ENCODE measurements around the gene VCL.
A peak's percentile ranks its signal among the peaks of the same experiment; 100 is the strongest.
"Not testable (repeated sequence)": the region's sequence is repeated elsewhere in the genome, so short reads cannot be mapped to it uniquely, and the experiment has no call there.

VCL gene

GRCh38 chr10:74109452-74109851 is 111.5 kb downstream of the VCL start:
- DNase-seq (ENCODE audit: low spot score), result no peak

GRCh38 chr10:74110120-74110519 is 112.2 kb downstream of the VCL start:
- DNase-seq (ENCODE audit: low spot score), result no peak

DNA sequence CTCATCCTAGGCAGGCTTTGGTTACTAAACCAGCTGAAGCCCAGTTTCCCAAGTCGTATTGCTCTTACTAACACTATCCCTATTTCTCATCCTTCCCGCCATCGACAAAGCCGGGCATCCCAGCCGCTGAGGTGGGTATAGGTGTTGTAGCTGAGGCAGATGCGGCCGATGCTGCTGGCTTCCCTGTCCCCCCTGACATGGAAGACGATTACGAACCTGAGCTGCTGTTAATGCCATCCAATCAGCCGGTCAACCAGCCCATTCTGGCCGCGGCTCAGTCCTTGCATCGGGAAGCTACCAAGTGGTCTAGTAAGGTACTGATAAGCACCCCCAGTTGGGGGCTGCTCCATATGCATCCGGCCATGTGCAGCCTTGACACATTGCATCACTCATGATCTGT is 113.9 kb downstream of the VCL start:
- DNase-seq (ENCODE audit: low spot score), result no peak

DNA sequence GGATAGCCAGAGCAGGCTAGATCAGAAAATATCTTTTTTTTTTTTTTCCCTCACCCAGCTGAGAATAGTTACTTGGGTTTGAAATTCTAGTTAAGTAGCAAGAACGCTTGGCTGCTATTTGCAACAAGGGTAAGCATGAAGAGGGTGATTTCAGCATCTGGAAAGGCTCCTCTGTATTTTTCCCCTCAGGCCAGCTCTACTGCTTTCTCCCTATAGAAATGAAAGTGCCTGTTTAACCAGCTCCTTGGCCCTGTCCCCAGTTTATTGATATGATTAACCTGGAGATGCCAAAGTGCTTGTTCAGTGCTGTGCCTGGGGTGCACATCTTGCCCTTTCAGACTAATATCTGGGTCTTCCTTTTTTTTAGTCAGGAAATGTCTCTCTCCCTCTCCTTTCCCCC is 115.6 kb downstream of the VCL start:
- DNase-seq (ENCODE audit: low spot score), result no peak

GRCh38 chr10:74114041-74114448 is 116.1 kb downstream of the VCL start:
- DNase-seq (ENCODE audit: low spot score), result no peak

DNA sequence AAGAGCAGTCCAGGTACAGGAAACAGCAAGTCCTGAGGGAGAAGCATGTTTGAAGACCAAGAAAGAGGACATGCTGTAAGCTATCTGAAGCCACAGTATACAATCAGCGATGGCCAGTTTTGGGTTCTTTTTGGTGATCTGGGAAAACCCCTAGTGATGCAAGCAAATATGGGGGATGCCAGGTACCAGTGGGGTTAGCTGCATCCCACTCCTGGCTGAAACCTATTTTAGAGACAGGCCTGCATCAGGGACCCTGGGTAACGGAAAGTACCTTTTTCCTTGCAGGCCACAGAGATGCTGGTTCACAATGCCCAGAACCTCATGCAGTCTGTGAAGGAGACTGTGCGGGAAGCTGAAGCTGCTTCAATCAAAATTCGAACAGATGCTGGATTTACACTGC is 119.8 kb downstream of the VCL start:
- DNase-seq (ENCODE audit: low spot score), result no peak

GRCh38 chr10:74118804-74119203 is 120.9 kb downstream of the VCL start:
- peak; percentile 25 for DNase-seq (ENCODE audit: low spot score)

- DNase-seq (ENCODE audit: low spot score), result no peak
These were observed 123.0 kb downstream of the VCL start for GRCh38 chr10:74120911-74121310.

GRCh38 chr10:74121368-74121767 is 123.5 kb downstream of the VCL start:
- DNase-seq (ENCODE audit: low spot score), result no peak

GRCh38 chr10:74122060-74122459 is 124.1 kb downstream of the VCL start:
- no peak for DNase-seq (ENCODE audit: low spot score)

GRCh38 chr10:74123081-74123480 is 125.2 kb downstream of the VCL start:
- no peak for DNase-seq (ENCODE audit: low spot score)

DNA sequence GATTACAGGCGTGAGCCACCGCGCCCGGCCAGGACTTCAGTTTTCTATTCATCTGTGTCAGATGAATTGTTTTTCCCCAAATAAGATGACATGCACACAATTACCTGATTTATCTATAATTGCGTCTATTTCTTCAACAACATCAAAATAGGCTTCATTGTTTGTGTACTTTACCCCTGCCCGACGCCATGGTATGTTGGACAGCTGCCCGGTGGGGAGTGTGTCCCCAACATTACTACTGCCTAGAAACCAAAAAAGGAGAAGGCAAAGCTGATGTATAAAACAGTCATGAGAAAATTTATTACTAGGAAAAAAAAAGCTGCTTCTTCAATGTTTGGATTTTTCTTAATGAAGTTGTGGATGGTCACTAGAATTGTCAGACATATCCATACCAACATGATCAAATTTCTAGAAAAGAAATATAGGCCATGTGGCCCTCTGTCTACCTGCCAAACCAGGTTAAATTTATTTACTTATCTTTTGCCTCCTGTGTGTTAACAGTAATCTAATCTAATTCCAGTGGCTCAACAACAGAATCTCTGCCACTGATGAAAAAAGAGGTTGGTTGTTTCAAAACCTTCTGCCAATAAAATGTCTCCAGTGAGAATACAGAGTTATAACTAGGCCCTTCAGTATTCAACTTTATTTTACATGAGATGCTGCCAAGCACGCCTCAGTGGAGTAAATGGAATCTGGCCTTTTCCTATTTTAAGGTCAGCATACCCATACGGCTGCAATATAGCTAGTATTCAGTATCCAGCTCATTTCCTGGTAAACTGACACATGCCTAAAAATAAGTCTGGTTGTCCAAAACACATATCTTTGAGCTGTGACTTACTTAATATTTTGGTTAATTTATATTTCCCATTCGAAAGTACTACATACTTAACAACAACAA is 136.3 kb downstream of the VCL start:
- DNase-seq (ENCODE audit: low spot score), result no peak

DNA sequence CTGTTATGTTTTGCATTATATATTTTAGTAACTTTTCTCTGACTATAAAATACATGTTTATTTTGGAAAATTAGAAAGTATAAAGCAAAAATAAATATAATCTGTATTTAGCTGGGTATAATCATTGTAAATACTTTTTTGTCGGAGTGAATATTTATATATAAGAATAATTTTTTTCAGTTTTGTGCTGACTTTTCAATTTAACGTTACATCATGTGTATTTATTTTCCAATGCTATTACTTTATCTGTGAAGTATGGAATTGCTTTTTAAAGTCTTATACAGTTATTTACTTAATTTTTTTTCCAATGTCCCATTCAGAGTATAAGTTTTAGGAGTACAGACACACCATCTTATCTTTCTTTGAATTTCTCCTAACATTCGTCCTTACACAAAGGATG is 137.5 kb downstream of the VCL start:
- DNase-seq (ENCODE audit: low spot score), result no peak

GRCh38 chr10:74137992-74138391 is 140.1 kb downstream of the VCL start:
- no peak for DNase-seq (ENCODE audit: low spot score)

DNA sequence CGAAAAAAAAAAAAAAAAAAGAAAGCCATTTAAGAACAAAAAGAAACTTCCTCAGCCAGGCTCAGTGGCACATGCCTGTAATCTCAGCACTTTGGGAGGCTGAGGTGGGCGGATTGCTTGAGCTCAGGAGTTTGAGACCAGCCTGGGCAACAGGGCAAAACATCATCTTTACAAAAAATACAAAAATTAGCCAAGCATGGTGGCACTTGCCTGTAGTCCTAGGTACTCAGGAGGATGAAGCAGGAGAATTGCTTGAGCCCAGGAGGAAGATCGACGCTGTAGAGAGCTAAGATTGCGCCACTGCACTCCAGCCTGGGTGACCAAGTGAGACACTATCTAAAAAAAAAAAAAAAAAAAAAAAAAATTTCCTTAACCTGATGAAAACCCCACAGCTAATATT is 140.7 kb downstream of the VCL start:
- not testable (repeated sequence) for DNase-seq (ENCODE audit: low spot score)

DNA sequence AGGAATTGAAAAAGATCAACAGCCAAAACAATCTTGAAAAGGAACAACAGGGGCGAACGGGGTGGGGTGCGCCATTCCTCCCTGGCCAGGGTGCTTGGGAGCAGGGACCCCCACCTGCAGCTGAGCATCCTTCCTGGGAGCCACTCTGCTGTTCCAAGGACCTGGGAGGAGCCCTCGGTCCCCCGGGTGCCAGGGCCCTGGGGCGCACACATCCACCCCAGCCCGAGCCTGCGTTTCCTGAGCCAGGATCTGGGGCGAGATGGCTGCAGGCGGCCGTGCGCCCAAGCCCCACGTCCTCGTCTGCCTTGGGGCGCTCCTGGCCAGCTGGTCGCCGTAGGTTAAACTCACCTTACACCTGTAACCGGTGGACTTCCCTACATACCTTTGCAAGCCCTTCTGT is 142.1 kb downstream of the VCL start:
- no peak for DNase-seq (ENCODE audit: low spot score)

DNA sequence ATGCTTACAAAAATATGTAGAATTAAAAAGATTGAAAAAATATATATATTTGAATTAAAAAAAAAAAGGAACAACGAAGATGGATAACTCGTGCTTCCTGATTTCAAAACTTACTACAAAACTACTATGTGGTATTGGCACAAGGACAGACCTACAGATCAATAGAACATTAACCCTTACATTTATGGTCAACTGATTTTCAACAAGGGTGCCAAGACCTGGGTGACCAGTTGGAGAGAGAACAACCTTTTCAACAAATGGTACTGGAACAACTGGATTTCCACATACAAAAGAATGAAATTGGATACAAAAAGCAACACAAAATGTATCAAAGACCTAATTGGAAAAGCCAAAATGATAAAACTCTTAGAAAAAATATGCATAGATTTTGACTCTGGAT is 142.6 kb downstream of the VCL start:
- no peak for DNase-seq (ENCODE audit: low spot score)

DNA sequence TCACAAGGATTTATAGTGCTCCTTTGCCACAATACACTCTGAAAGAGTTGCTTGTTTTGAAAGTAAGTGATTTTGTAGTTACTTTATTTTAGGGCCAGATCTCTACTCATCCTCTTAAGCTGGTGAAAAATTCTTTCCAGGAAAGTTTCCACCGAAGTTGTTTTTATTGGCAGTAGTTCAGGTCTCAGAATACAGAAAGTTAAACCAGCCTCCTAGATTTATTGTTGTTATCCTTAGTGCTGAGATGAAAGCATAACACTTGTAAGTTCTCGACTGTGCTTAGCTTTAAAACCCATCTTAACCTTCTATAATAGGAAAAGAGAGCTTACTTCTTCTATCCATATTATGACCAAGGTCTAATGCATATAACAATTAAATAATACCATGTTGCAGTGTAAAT is 147.2 kb downstream of the VCL start:
- DNase-seq (ENCODE audit: low spot score), result peak; percentile 65

DNA sequence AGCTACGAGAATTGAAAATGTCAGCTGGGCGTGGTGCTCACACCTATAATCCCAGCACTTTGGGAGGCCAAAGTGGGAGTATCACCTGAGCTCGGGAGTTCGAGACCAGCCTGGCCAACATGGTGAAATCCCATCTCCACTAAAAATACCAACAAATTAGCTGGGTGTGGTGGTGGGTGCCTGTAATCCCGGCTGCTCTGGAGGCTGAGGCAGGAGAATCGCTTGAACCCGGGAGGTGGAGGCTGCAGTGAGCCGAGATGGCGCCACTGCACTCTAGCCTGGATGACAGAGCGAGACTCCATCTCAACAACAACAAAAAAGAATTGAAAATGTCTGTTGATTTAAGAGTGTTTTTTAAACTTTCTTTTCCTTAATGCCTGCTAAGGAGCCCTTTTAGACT is 149.1 kb downstream of the VCL start:
- DNase-seq (ENCODE audit: low spot score), result not testable (repeated sequence)

- peak; percentile 79 for DNase-seq (ENCODE audit: low spot score)
These were observed 152.5 kb downstream of the VCL start, which contains the start of gene AP3M1 for GRCh38 chr10:74150204-74150989. Gene AP3M1, minus strand, starts transcription at chr10:74150828. Its CDS starts 12,449 bp downstream, at chr10:74138379.

- DNase-seq (ENCODE audit: low spot score), result peak; percentile 100
These were observed 153.3 kb downstream of the VCL start, which contains the start of gene ADK for GRCh38 chr10:74150990-74151878. Gene ADK, plus strand, starts transcription at chr10:74151221. Its CDS starts 58 bp downstream, at chr10:74151279.

All from AG08395 (cell line).